GM12878 (cell line): ENCODE data around the gene OR2T33. TPM values are rescaled to one million over a fixed set of nuclear protein-coding genes. Genes with fewer than 3 reads are reported as not detected.

ENCODE experiments used
- polyA plus RNA-seq, 11 experiments: library from polyadenylated mRNA; depleted of rRNA in 4 of 11; unstranded in 6 of 11; stranded (reverse) in 5 of 11; fragments of >200 nt; fragmentation: Nextera tagmentation in 4 of 11; fragmentation: Illumina TruSeq in 1 of 11; extraction: Ambion mirVana in 4 of 11; extraction: Trizol in 1 of 11; gene quantifications; 1 replicate in 1 of 11; 2 replicates in 10 of 11; pipeline versions ENCODE4 v1.2.1 to v1.2.3, GENCODE V29; 2011 to 2016; ENCODE audit warnings: inconsistent platforms in 2 of 11, missing spikeins in 2 of 11, low read depth in 1 of 11
- total RNA-seq, 4 experiments: library from RNA; depleted of rRNA in 3 of 4; stranded (reverse); fragments of >200 nt in 3 of 4; fragmentation: Illumina TruSeq in 1 of 4; extraction: Trizol in 1 of 4; gene quantifications; 2 replicates each; pipeline versions ENCODE4 v1.2.1 to v1.2.3, GENCODE V29; 2013 to 2021

Gene OR2T33
- total and polyA plus RNA-seq, 10 of the 15 experiments (the other 5 are each of a cell fraction or from before 2014, with no cell fraction given): not detected

Other genes with a start within 250 kb of the OR2T33 start
Only the 7 nearest of the 17 such genes appear.
- gene OR2M3, start 80.7 kb downstream of the OR2T33 start, total RNA-seq (2014; rRNA removed): not detected in 2 replicates
- not detected in 2 replicates for gene OR2M3, start 80.7 kb downstream of the OR2T33 start, total RNA-seq (2014; rRNA removed; fragmentation: Illumina TruSeq; extraction: Trizol)
- not detected in 2 replicates for gene OR2M3, start 80.7 kb downstream of the OR2T33 start, total RNA-seq (2021)
- gene OR2M3, start 80.7 kb downstream of the OR2T33 start, polyA plus RNA-seq (2011; rRNA removed): not detected in 2 replicates
- gene OR2M3, start 80.7 kb downstream of the OR2T33 start, polyA plus RNA-seq (2014; fragmentation: Illumina TruSeq; extraction: Trizol): not detected in 2 replicates
- gene OR2M3, start 80.7 kb downstream of the OR2T33 start, polyA plus RNA-seq (2014; fragmentation: Nextera tagmentation; extraction: Ambion mirVana): not detected
- gene OR2M3, start 80.7 kb downstream of the OR2T33 start, polyA plus RNA-seq (2014; rRNA removed): not detected in 2 replicates
- gene OR2M3, start 80.7 kb downstream of the OR2T33 start, polyA plus RNA-seq (2016; fragmentation: Nextera tagmentation; extraction: Ambion mirVana): under 1 TPM in 1 of 2 experiments, not detected in 1; 0.05 TPM
- not detected in 2 replicates for gene OR2M4, start 46.6 kb downstream of the OR2T33 start, total RNA-seq (2014; rRNA removed)
- not detected in 2 replicates for gene OR2M4, start 46.6 kb downstream of the OR2T33 start, total RNA-seq (2014; rRNA removed; fragmentation: Illumina TruSeq; extraction: Trizol)
- gene OR2M4, start 46.6 kb downstream of the OR2T33 start, total RNA-seq (2021): not detected in 2 replicates
- gene OR2M4, start 46.6 kb downstream of the OR2T33 start, polyA plus RNA-seq (2011; rRNA removed): not detected in 2 replicates
- not detected in 2 replicates for gene OR2M4, start 46.6 kb downstream of the OR2T33 start, polyA plus RNA-seq (2014; fragmentation: Illumina TruSeq; extraction: Trizol)
- gene OR2M4, start 46.6 kb downstream of the OR2T33 start, polyA plus RNA-seq (2014; fragmentation: Nextera tagmentation; extraction: Ambion mirVana): not detected
- not detected in 2 replicates for gene OR2M4, start 46.6 kb downstream of the OR2T33 start, polyA plus RNA-seq (2014; rRNA removed)
- gene OR2M4, start 46.6 kb downstream of the OR2T33 start, polyA plus RNA-seq (2016; fragmentation: Nextera tagmentation; extraction: Ambion mirVana): not detected
- gene OR2T12, start 25.4 kb upstream of the OR2T33 start, total RNA-seq (2014; rRNA removed): not detected in 2 replicates
- not detected in 2 replicates for gene OR2T12, start 25.4 kb upstream of the OR2T33 start, total RNA-seq (2014; rRNA removed; fragmentation: Illumina TruSeq; extraction: Trizol)
- not detected in 2 replicates for gene OR2T12, start 25.4 kb upstream of the OR2T33 start, total RNA-seq (2021)
- not detected in 2 replicates for gene OR2T12, start 25.4 kb upstream of the OR2T33 start, polyA plus RNA-seq (2011; rRNA removed)
- not detected in 2 replicates for gene OR2T12, start 25.4 kb upstream of the OR2T33 start, polyA plus RNA-seq (2014; fragmentation: Illumina TruSeq; extraction: Trizol)
- not detected for gene OR2T12, start 25.4 kb upstream of the OR2T33 start, polyA plus RNA-seq (2014; fragmentation: Nextera tagmentation; extraction: Ambion mirVana)
- not detected in 2 replicates for gene OR2T12, start 25.4 kb upstream of the OR2T33 start, polyA plus RNA-seq (2014; rRNA removed)
- not detected for gene OR2T12, start 25.4 kb upstream of the OR2T33 start, polyA plus RNA-seq (2016; fragmentation: Nextera tagmentation; extraction: Ambion mirVana)
- gene OR2M7, start 46.6 kb upstream of the OR2T33 start, total RNA-seq (2014; rRNA removed): not detected in 2 replicates
- gene OR2M7, start 46.6 kb upstream of the OR2T33 start, total RNA-seq (2014; rRNA removed; fragmentation: Illumina TruSeq; extraction: Trizol): not detected in 2 replicates
- gene OR2M7, start 46.6 kb upstream of the OR2T33 start, total RNA-seq (2021): not detected in 2 replicates
- not detected in 2 replicates for gene OR2M7, start 46.6 kb upstream of the OR2T33 start, polyA plus RNA-seq (2011; rRNA removed)
- gene OR2M7, start 46.6 kb upstream of the OR2T33 start, polyA plus RNA-seq (2014; fragmentation: Illumina TruSeq; extraction: Trizol): not detected in 2 replicates
- gene OR2M7, start 46.6 kb upstream of the OR2T33 start, polyA plus RNA-seq (2014; fragmentation: Nextera tagmentation; extraction: Ambion mirVana): not detected
- not detected in 2 replicates for gene OR2M7, start 46.6 kb upstream of the OR2T33 start, polyA plus RNA-seq (2014; rRNA removed)
- not detected for gene OR2M7, start 46.6 kb upstream of the OR2T33 start, polyA plus RNA-seq (2016; fragmentation: Nextera tagmentation; extraction: Ambion mirVana)
- not detected in 2 replicates for gene OR14C36, start 70.8 kb upstream of the OR2T33 start, total RNA-seq (2014; rRNA removed)
- gene OR14C36, start 70.8 kb upstream of the OR2T33 start, total RNA-seq (2014; rRNA removed; fragmentation: Illumina TruSeq; extraction: Trizol): not detected in 2 replicates
- not detected in 2 replicates for gene OR14C36, start 70.8 kb upstream of the OR2T33 start, total RNA-seq (2021)
- not detected in 2 replicates for gene OR14C36, start 70.8 kb upstream of the OR2T33 start, polyA plus RNA-seq (2011; rRNA removed)
- not detected in 2 replicates for gene OR14C36, start 70.8 kb upstream of the OR2T33 start, polyA plus RNA-seq (2014; fragmentation: Illumina TruSeq; extraction: Trizol)
- gene OR14C36, start 70.8 kb upstream of the OR2T33 start, polyA plus RNA-seq (2014; fragmentation: Nextera tagmentation; extraction: Ambion mirVana): not detected
- not detected in 2 replicates for gene OR14C36, start 70.8 kb upstream of the OR2T33 start, polyA plus RNA-seq (2014; rRNA removed)
- not detected for gene OR14C36, start 70.8 kb upstream of the OR2T33 start, polyA plus RNA-seq (2016; fragmentation: Nextera tagmentation; extraction: Ambion mirVana)
- not detected in 2 replicates for gene OR2T4, start 83.7 kb upstream of the OR2T33 start, total RNA-seq (2014; rRNA removed)
- 0.18 and 0.22 TPM in 2 replicates for gene OR2T4, start 83.7 kb upstream of the OR2T33 start, total RNA-seq (2014; rRNA removed; fragmentation: Illumina TruSeq; extraction: Trizol)
- not detected in 2 replicates for gene OR2T4, start 83.7 kb upstream of the OR2T33 start, total RNA-seq (2021)
- 0.19 and 0.30 TPM in 2 replicates for gene OR2T4, start 83.7 kb upstream of the OR2T33 start, polyA plus RNA-seq (2011; rRNA removed)
- gene OR2T4, start 83.7 kb upstream of the OR2T33 start, polyA plus RNA-seq (2014; fragmentation: Illumina TruSeq; extraction: Trizol): not detected in 2 replicates
- gene OR2T4, start 83.7 kb upstream of the OR2T33 start, polyA plus RNA-seq (2014; fragmentation: Nextera tagmentation; extraction: Ambion mirVana): not detected
- not detected in 2 replicates for gene OR2T4, start 83.7 kb upstream of the OR2T33 start, polyA plus RNA-seq (2014; rRNA removed)
- not detected for gene OR2T4, start 83.7 kb upstream of the OR2T33 start, polyA plus RNA-seq (2016; fragmentation: Nextera tagmentation; extraction: Ambion mirVana)
- not detected in 2 replicates for gene OR2T6, start 97.8 kb upstream of the OR2T33 start, total RNA-seq (2014; rRNA removed)
- not detected in 2 replicates for gene OR2T6, start 97.8 kb upstream of the OR2T33 start, total RNA-seq (2014; rRNA removed; fragmentation: Illumina TruSeq; extraction: Trizol)
- not detected in 2 replicates for gene OR2T6, start 97.8 kb upstream of the OR2T33 start, total RNA-seq (2021)
- gene OR2T6, start 97.8 kb upstream of the OR2T33 start, polyA plus RNA-seq (2011; rRNA removed): not detected in 2 replicates
- not detected in 2 replicates for gene OR2T6, start 97.8 kb upstream of the OR2T33 start, polyA plus RNA-seq (2014; fragmentation: Illumina TruSeq; extraction: Trizol)
- not detected for gene OR2T6, start 97.8 kb upstream of the OR2T33 start, polyA plus RNA-seq (2014; fragmentation: Nextera tagmentation; extraction: Ambion mirVana)
- gene OR2T6, start 97.8 kb upstream of the OR2T33 start, polyA plus RNA-seq (2014; rRNA removed): not detected in 2 replicates
- not detected for gene OR2T6, start 97.8 kb upstream of the OR2T33 start, polyA plus RNA-seq (2016; fragmentation: Nextera tagmentation; extraction: Ambion mirVana)